DOHH2 (cell line): ENCODE data around the gene FCRL2.

ENCODE experiments used
- CTCF ChIP-seq: fragments of 200-600 bp; sonication (generic); IDR thresholded peaks from one replicate; pipeline ENCODE4 v1.5.1; 2014; ENCODE audit warnings: antibody characterized with exemption, mild to moderate bottlenecking, low read depth, low read length; ENCODE audit not compliant: poor library complexity, severe bottlenecking
- EZH2phosphoT487 ChIP-seq: fragments of 200-600 bp; sonication (generic); IDR thresholded peaks from 2 replicates; pipeline ENCODE4 v1.6.1; 2017; ENCODE audit warnings: borderline replicate concordance, mild to moderate bottlenecking, antibody characterized with exemption, low read length, moderate library complexity, mixed read lengths

GRCh38 chr1:157734321-157734720 is 42.6 kb downstream of the FCRL2 start:
- TF ChIP-seq EZH2phosphoT487 (no peak), CTCF (no peak)
